LNCaP clone FGC (cell line): Measurements from ENCODE around the gene TCL1A.

Experiments used
- DNase-seq: peaks from one replicate; pipeline ENCODE4 v3.0.0-alpha.2; 2011; ENCODE audit warnings: low read depth
- H3K4me3 ChIP-seq: 2 replicates; pipeline ENCODE4 v1.5.1; 2011; ENCODE audit warnings: mild to moderate bottlenecking, low read depth, low read length, control low read depth
- CTCF ChIP-seq: IDR thresholded peaks from 2 replicates; pipeline ENCODE4 v1.5.1; 2012; ENCODE audit warnings: mild to moderate bottlenecking; ENCODE audit not compliant: control insufficient read depth, insufficient read depth; ENCODE audit errors: extremely low read depth

The TCL1A gene

GRCh38 chr14:95727056-95727700 is 13.3 kb upstream of the TCL1A start:
- TF ChIP-seq CTCF, result no peak

GRCh38 chr14:95725685-95726336 is 11.9 kb upstream of the TCL1A start:
- TF ChIP-seq CTCF, result no peak
- no peak overlapping the region for H3K4me3 ChIP-seq
- DNase-seq, result no peak

More at GRCh38 chr14:95727056-95727700, 13.3 kb upstream of the TCL1A start:
- no peak overlapping the region for H3K4me3 ChIP-seq
- no peak for DNase-seq

- no peak overlapping the region for H3K4me3 ChIP-seq
- TF ChIP-seq CTCF, result no peak
- DNase-seq, result no peak
These were observed 8.7 kb upstream of the TCL1A start for GRCh38 chr14:95722525-95723190.

GRCh38 chr14:95712398-95712797 is 1.5 kb downstream of the TCL1A start:
- TF ChIP-seq CTCF, result no peak
- DNase-seq, result no peak
- H3K4me3 ChIP-seq, result no peak overlapping the region

- no peak for DNase-seq
- no peak for TF ChIP-seq CTCF
- H3K4me3 ChIP-seq, result no peak overlapping the region
These were observed 2.3 kb downstream of the TCL1A start for GRCh38 chr14:95711476-95712176.

GRCh38 chr14:95710106-95710505 is 3.8 kb downstream of the TCL1A start:
- no peak overlapping the region for H3K4me3 ChIP-seq
- no peak for DNase-seq
- no peak for TF ChIP-seq CTCF
